ENCODE measurements around the gene PITPNC1. TPM values are rescaled to one million over a fixed set of nuclear protein-coding genes. Genes with fewer than 3 reads are reported as not detected.

Gene PITPNC1
- total RNA-seq, 1 experiment from 2014 or later = 22.3 TPM

- in situ Hi-C loops (cut with HindIII; ENCODE audit: low pct_unique_long_range_greater_than_20kb, low sequenced_read_pairs) = no loop called here
- DNase-seq (ENCODE audit: low read depth, low spot score) = no peak
Observed at GRCh38 chr17:67364847-67365737, 12.0 kb upstream of the PITPNC1 start.

DNA sequence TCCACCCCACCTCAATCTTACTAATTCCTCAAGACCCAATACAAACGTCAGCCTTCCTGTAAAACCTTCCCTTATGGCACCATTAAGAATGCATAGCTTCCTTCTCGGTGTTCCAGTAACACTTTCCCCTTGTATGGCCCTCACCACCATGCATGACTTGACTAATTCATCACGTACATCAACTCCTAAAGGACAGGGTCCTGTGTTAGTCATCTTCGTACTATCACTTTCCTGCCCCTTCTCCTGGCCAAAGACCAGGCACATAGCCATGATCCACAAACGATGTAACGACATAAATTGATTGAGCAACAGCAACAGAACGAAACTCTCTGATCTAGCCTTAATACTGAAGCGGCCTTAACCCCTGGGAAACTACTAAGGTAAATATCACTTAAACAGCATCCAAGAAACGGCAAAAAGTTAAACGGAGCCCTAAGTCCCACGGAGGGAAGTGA is 11.3 kb upstream of the PITPNC1 start:
- in situ Hi-C loops (cut with HindIII; ENCODE audit: low pct_unique_long_range_greater_than_20kb, low sequenced_read_pairs) = no loop called here
- peak; percentile 44 for DNase-seq (ENCODE audit: low read depth, low spot score)

GRCh38 chr17:67366193-67367157 is 10.6 kb upstream of the PITPNC1 start, which contains the start of gene PSMD12:
Gene PSMD12, minus strand, starts transcription at chr17:67366577. Its CDS starts 58 bp downstream, at chr17:67366519.
- DNase-seq (ENCODE audit: low read depth, low spot score) = peak; percentile 94
- in situ Hi-C loops (cut with HindIII; ENCODE audit: low pct_unique_long_range_greater_than_20kb, low sequenced_read_pairs) = no loop called here

GRCh38 chr17:67369676-67370075 is 7.4 kb upstream of the PITPNC1 start:
- no peak for DNase-seq (ENCODE audit: low read depth, low spot score)
- in situ Hi-C loops (cut with HindIII; ENCODE audit: low pct_unique_long_range_greater_than_20kb, low sequenced_read_pairs) = no loop called here

GRCh38 chr17:67372751-67373150 is 4.3 kb upstream of the PITPNC1 start:
- in situ Hi-C loops (cut with HindIII; ENCODE audit: low pct_unique_long_range_greater_than_20kb, low sequenced_read_pairs) = no loop called here

GRCh38 chr17:67374329-67375053 is 2.6 kb upstream of the PITPNC1 start:
- DNase-seq (ENCODE audit: low read depth, low spot score) = peak; percentile 98
- in situ Hi-C loops (cut with HindIII; ENCODE audit: low pct_unique_long_range_greater_than_20kb, low sequenced_read_pairs) = no loop called here

More at GRCh38 chr17:67372751-67373150, 4.3 kb upstream of the PITPNC1 start:
- no peak for DNase-seq (ENCODE audit: low read depth, low spot score)

DNA sequence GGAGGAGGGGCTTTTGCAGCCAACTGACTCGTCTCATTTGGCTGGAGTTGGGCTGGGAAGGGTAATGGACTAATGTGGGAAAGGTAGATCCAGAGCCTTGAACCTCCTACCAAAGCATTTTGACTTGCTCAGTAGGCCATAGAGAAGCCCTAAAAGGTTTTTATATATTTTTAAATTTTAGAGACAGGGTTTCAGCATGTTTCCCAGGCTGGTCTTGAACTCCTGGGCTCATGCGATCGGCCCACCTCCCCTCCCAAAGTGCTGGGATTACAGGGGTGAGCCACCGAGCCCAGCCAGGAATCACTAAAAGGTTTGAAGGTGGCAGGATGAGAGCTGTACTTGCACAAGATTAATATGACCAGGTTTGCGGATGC is 2.0 kb upstream of the PITPNC1 start:
- no peak for DNase-seq (ENCODE audit: low read depth, low spot score)
- in situ Hi-C loops (cut with HindIII; ENCODE audit: low pct_unique_long_range_greater_than_20kb, low sequenced_read_pairs) = no loop called here

GRCh38 chr17:67375716-67376115 is 1.4 kb upstream of the PITPNC1 start:
- in situ Hi-C loops (cut with HindIII; ENCODE audit: low pct_unique_long_range_greater_than_20kb, low sequenced_read_pairs) = no loop called here
- no peak for DNase-seq (ENCODE audit: low read depth, low spot score)

GRCh38 chr17:67376415-67376736 is 705 bp upstream of the PITPNC1 start:
- DNase-seq (ENCODE audit: low read depth, low spot score) = no peak
- in situ Hi-C loops (cut with HindIII; ENCODE audit: low pct_unique_long_range_greater_than_20kb, low sequenced_read_pairs) = no loop called here

DNA sequence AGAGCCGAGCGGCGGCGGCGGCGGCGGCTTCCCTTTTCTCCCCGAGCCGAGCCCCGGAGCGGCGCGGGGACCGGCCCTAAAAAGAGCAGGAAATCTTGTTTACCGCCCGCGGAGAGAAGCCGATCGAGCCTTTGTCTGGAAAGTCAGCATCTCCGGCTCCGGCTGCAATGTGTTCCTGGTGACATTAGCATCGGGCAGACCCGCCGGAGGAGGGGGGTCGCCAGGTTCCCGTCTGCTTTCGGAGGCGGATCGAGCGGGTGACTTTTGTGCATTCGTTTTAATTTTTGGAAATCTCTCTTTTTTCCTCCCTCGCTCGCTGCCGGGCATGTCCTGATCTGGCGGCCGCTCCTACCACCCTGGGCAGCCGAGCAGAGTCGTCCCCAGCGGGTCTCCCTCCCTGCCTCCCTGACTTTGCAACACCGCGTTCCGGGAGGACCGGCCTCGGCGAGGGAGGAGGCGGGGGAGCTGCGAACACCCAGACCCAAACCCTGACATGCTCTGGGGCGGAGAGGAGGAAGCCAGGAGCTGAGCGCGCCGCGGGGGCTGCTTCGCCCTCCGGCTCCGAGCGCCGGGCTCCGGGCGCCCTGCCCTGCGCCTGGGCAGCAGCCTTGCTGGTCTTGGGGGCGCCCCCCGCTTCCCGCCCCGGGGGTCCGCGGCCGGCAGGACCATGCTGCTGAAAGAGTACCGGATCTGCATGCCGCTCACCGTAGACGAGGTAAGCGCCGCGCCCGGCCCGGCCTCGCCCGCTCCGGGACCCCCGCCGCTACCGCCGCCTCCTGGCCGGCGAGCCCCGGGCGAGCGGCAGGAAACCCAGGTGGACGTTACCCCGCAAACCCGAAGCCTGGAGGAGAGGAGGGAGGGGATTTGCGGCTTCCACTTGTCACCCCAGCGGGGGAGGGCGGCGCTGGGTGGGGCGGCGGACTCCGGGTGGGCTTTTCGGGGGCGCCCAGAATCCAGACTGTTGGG is 690 bp downstream of the PITPNC1 start:
- peak; percentile 50 for DNase-seq (ENCODE audit: low read depth, low spot score)
- in situ Hi-C loops (cut with HindIII; ENCODE audit: low pct_unique_long_range_greater_than_20kb, low sequenced_read_pairs) = no loop called here

DNA sequence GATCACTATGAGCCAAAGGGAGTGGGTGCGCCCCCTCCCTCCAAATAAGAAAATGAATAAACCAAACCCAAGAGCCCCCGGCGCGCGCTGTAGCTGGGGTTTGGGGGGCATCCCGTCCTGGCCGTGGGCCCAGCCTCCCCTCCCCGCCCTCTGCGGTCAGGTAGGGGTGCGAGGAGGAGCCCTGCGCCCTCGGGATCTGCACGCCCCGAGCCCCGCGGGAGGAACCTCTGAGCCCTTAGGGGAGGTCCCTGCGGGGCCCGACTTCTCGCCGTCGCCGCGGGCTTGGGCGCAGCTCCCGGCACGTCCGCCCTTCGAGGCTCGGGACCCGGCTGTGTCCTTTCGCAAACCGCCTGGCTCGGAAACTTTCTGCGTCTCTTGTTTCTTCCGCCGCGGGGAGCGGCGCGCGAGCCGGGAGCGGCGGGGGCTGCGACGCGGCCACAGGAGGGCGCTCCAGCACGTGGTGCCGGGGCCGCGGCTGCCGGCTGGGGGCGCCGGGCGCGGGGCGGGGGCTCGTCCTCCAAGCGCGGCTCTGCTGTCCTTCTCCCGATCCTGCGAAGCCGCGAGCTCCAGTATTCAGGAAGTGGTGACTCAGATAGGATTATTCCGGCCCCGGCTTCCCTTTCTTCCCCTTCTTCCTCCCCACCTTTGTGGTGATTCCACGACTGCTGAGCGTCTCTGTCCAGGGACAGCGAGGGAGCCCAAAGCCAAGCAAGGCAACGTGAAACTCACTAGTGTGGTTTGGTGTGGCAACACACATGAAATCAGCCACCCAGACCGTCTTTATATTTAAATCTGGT is 1.6 kb downstream of the PITPNC1 start:
- in situ Hi-C loops (cut with HindIII; ENCODE audit: low pct_unique_long_range_greater_than_20kb, low sequenced_read_pairs) = no loop called here
- DNase-seq (ENCODE audit: low read depth, low spot score) = peak; percentile 85

- in situ Hi-C loops (cut with HindIII; ENCODE audit: low pct_unique_long_range_greater_than_20kb, low sequenced_read_pairs) = no loop called here
- DNase-seq (ENCODE audit: low read depth, low spot score) = no peak
Observed at GRCh38 chr17:67379251-67379630, 2.2 kb downstream of the PITPNC1 start.

GRCh38 chr17:67381929-67382257 is 4.8 kb downstream of the PITPNC1 start:
- in situ Hi-C loops (cut with HindIII; ENCODE audit: low pct_unique_long_range_greater_than_20kb, low sequenced_read_pairs) = no loop called here
- DNase-seq (ENCODE audit: low read depth, low spot score) = no peak

DNA sequence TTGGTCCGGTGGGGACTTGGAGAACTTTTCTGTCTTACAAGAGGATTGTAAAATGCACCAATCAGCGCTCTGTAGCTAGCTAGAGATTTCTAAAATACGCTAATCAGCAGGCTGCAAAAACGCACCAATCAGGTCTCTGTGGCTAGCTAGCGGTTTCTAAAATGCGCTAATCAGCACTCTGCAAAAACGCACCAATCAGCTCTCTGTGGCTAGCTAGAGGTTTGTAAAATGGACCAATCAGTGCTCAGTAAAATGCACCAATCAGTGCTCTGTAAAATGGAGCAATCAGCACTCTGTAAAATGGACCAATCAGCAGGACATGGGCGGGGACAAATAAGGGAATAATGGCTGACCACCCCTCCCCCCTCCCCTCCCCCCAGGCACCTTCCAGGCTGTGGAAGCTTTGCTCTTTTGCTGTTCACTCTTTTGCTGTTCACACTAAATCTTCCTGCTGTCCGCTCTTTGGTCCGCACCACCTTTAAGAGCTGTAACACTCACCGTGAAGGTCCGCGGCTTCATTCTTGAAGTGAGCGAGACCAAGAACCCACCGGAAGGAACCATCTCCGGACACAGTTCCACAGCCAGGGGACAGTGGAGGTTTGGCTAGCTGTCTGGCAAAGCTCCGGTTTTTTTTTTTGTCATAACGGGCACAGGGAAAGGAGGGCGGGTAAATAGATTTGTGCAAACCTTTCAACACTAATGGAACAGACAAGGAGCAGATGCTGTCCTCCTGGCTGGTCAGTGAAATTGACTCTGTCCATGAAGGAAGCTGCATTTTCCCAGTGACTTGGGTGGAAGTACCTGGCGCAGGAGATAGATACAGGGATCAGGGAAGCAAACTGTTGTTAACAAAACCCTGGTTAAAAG is 8.3 kb downstream of the PITPNC1 start:
- DNase-seq (ENCODE audit: low read depth, low spot score) = no peak
- in situ Hi-C loops (cut with HindIII; ENCODE audit: low pct_unique_long_range_greater_than_20kb, low sequenced_read_pairs) = no loop called here

DNA sequence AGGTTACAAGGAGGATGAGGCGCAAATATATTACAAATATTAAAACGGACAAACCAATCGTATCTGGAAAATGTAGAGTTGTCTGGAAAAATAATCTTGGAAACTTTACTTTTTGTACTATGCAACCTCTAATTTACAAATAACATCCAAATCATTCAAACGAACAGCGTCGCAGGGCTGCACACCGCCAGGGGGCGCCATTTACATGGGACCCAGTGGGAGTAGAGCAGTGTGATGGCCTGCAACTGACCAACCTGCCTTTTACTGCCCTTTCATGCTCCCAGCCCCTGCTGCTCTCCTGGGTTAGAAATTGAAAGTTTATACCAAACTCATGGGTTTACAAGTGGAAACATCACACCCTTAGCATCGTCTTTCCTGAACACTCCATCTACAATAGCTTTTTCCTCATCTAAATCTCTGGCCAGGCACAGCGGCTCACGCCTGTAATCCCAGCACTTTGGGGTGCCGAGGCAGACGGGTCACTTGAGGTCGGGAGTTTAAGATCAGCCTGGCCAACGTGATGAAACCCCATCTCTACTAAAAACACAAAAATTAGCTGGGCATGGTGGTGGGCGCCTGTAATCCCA is 10.0 kb downstream of the PITPNC1 start:
- in situ Hi-C loops (cut with HindIII; ENCODE audit: low pct_unique_long_range_greater_than_20kb, low sequenced_read_pairs) = no loop called here
- peak; percentile 77 for DNase-seq (ENCODE audit: low read depth, low spot score)
